K562 (cell line): ENCODE results near the gene PRSS21. TPM values are rescaled to one million over a fixed set of nuclear protein-coding genes. Genes with fewer than 3 reads are reported as not detected.

Source experiments
- ARID4B ChIP-seq: sonication (generic); formaldehyde crosslinking; IDR thresholded peaks from 2 replicates; pipeline ENCODE4 v1.8.0; 2022; ENCODE audit warnings: mild to moderate bottlenecking, missing genetic modification reagents
- BACH1 ChIP-seq: fragments of 200-800 bp; sonication (Bioruptor generic); IDR thresholded peaks from 2 replicates; pipeline ENCODE4 v1.6.1; 2016; ENCODE audit warnings: missing genetic modification characterization, missing compliant biosample characterization
- EGR1 ChIP-seq: fragments of 450-650 bp; conservative IDR thresholded peaks from 2 replicates; pipeline ENCODE4 v1.6.1; 2017; ENCODE audit warnings: mild to moderate bottlenecking
- ESRRB ChIP-seq: fragments of 250-450 bp; sonication (Bioruptor Pico); IDR thresholded peaks from 2 replicates; pipeline ENCODE4 v1.5.0; 2020; ENCODE audit warnings: mild to moderate bottlenecking, moderate library complexity, borderline replicate concordance
- HEY1 ChIP-seq: fragments of 250-450 bp; sonication (Bioruptor Pico); IDR thresholded peaks from 2 replicates; pipeline ENCODE4 v1.5.0; 2020; ENCODE audit warnings: mild to moderate bottlenecking, moderate library complexity, borderline replicate concordance
- HMBOX1 ChIP-seq: sonication (generic); IDR thresholded peaks from 2 replicates; pipeline ENCODE4 v1.6.1; 2016
- KLF10 ChIP-seq: fragments of 250-450 bp; sonication (Bioruptor Pico); IDR thresholded peaks from 2 replicates; pipeline ENCODE4 v1.6.1; 2021; ENCODE audit warnings: matching md5 sums
- MCM5 ChIP-seq: fragments of 450-650 bp; IDR thresholded peaks from 2 replicates; pipeline ENCODE4 v1.6.1; 2016; ENCODE audit warnings: low read depth
- MYC ChIP-seq, 2 experiments: fragments of 250-450 bp in 1 of 2; sonication (Bioruptor Pico) in 1 of 2; IDR thresholded peaks; 2 replicates each; pipeline versions ENCODE4 v1.5.1 to v1.6.1; 2012 to 2021; ENCODE audit warnings: low read depth in 2 of 2, borderline replicate concordance in 1 of 2, improper control_type of control experiment in 1 of 2, low read length in 1 of 2, mild to moderate bottlenecking in 1 of 2, moderate library complexity in 1 of 2
- POLR2AphosphoS2 ChIP-seq: IDR thresholded peaks from 2 replicates; pipeline ENCODE4 v1.6.1; 2012; ENCODE audit warnings: low read length, improper control_type of control experiment
- TCFL5 ChIP-seq: fragments of 250-450 bp; sonication (Bioruptor Pico); conservative IDR thresholded peaks from 2 replicates; pipeline ENCODE4 v1.6.1; 2021; ENCODE audit warnings: mild to moderate bottlenecking, moderate library complexity, matching md5 sums
- THAP12 ChIP-seq: fragments of 250-450 bp; sonication (Bioruptor Pico); IDR thresholded peaks from 2 replicates; pipeline ENCODE4 v1.9.0; 2021; ENCODE audit warnings: mild to moderate bottlenecking, inconsistent platforms
- ZBTB17 ChIP-seq: fragments of 450-650 bp; formaldehyde crosslinking; IDR thresholded peaks from 2 replicates; pipeline ENCODE4 v1.4.0; 2020; ENCODE audit warnings: mild to moderate bottlenecking
- ZHX1 ChIP-seq: fragments of 150-350 bp; conservative IDR thresholded peaks from 2 replicates; pipeline ENCODE4 v1.6.1; 2014; ENCODE audit warnings: low read length
- ZNF165 ChIP-seq: fragments of 250-450 bp; sonication (Bioruptor Pico); IDR thresholded peaks from 2 replicates; pipeline ENCODE4 v1.4.0; 2020; ENCODE audit warnings: borderline replicate concordance
- ZNF41 ChIP-seq: fragments of 250-450 bp; sonication (Bioruptor Pico); conservative IDR thresholded peaks from 2 replicates; pipeline ENCODE4 v1.4.0; 2020; ENCODE audit warnings: mild to moderate bottlenecking
- ZNF778 ChIP-seq: fragments of 450-650 bp; formaldehyde crosslinking; IDR thresholded peaks from 2 replicates; pipeline ENCODE4 v1.4.0; 2020; ENCODE audit warnings: mild to moderate bottlenecking, moderate library complexity
- ZNF785 ChIP-seq: fragments of 250-450 bp; sonication (Bioruptor Pico); IDR thresholded peaks from 2 replicates; pipeline ENCODE4 v1.4.0; 2020; ENCODE audit warnings: mild to moderate bottlenecking
- polyA plus RNA-seq, 8 experiments: library from polyadenylated mRNA; depleted of rRNA in 4 of 8; stranded (reverse) in 5 of 8; unstranded in 3 of 8; fragments of >200 nt; fragmentation: Nextera tagmentation in 2 of 8; fragmentation: Illumina TruSeq in 1 of 8; extraction: Ambion mirVana in 2 of 8; extraction: Trizol in 1 of 8; gene quantifications; 2 replicates each; pipeline versions ENCODE4 v1.2.1 to v1.2.3, GENCODE V29; 2011 to 2014; ENCODE audit warnings: inconsistent platforms in 1 of 8, missing spikeins in 1 of 8
- total RNA-seq, 7 experiments: library from RNA; depleted of rRNA in 6 of 7; stranded (reverse); fragments of >200 nt in 6 of 7; fragmentation: Illumina TruSeq in 2 of 7; extraction: Trizol in 2 of 7; gene quantifications; 2 replicates each; pipeline versions ENCODE4 v1.2.1 to v1.2.3, GENCODE V29; 2011 to 2021; ENCODE audit warnings: low replicate concordance in 1 of 7

PRSS21 gene
- total and polyA plus RNA-seq, 9 of the 15 experiments (the other 6 are each of a cell fraction or from before 2014, with no cell fraction given): 12.1 to 121 (median 61.3) TPM

GRCh38 chr16:2776500-2777139 is 40.4 kb upstream of the PRSS21 start (continued):
- TF ChIP-seq ZBTB17 (0 out of 2 replicates have a peak, but pooled peaks have one; percentile 18), HMBOX1 (no peak), ZNF778 (CRISPR knock-in tag) (no peak), TCFL5 (CRISPR knock-in tag) (no peak), THAP12 (CRISPR knock-in tag) (no peak), EGR1 (peak; percentile 77), ESRRB (CRISPR knock-in tag) (no peak), ZNF785 (CRISPR knock-in tag) (no peak), ZHX1 (no peak), ARID4B (CRISPR knock-in tag) (peak; percentile 34; the same call in 1 of the 2 replicates), MYC (IDR thresholded peaks at IDR 0.05; ENCODE audit: low read depth, low read length) (no peak), MYC (CRISPR knock-in tag; IDR thresholded peaks at IDR 0.05; ENCODE audit: borderline replicate concordance, low read depth) (no peak), ZNF165 (no peak), HEY1 (no peak), MCM5 (no peak), BACH1 (tag) (no peak), POLR2AphosphoS2 (no peak), KLF10 (CRISPR knock-in tag) (no peak), ZNF41 (CRISPR knock-in tag) (no peak)
